Body of pancreas (tissue), 4 donors: ENCODE results near the gene PSKH1. TPM values are rescaled to one million over a fixed set of nuclear protein-coding genes. Genes with fewer than 3 reads are reported as not detected.
A peak's percentile ranks its signal among the peaks of the same experiment; 100 is the strongest.

Experiments used
- ATAC-seq: fragments of 150-250 bp; one replicate; pipeline ENCODE4 v1.9.1; 2016
- DNase-seq, 4 donors: peaks; one replicate each; pipeline ENCODE4 v3.0.0-alpha.2; 2019
- H3K27ac ChIP-seq, 4 donors: fragments of 200-600 bp; sonication (generic); 1 replicate in 3 of 4; 2 replicates in 1 of 4; pipeline versions ENCODE4 v1.5.1 to v1.6.1; 2016 to 2019; ENCODE audit warnings: mild to moderate bottlenecking in 1 of 4, mixed read lengths in 1 of 4, moderate library complexity in 1 of 4
- H3K27me3 ChIP-seq, 2 donors: fragments of 200-600 bp; sonication (generic); one replicate each; pipeline ENCODE4 v1.6.0; 2016; ENCODE audit warnings: mild to moderate bottlenecking in 1 of 2
- H3K36me3 ChIP-seq, 2 donors: fragments of 200-600 bp; sonication (generic); replicated peaks in 1 of 2; 2 replicates each; pipeline ENCODE4 v1.5.1; 2016; ENCODE audit warnings: low read depth in 2 of 2; ENCODE audit not compliant: insufficient read depth in 1 of 2
- H3K4me1 ChIP-seq: fragments of 200-600 bp; sonication (generic); one replicate; pipeline ENCODE4 v1.6.0; 2016
- H3K4me3 ChIP-seq, 2 donors: fragments of 200-600 bp; sonication (generic); 1 replicate in 1 of 2; 2 replicates in 1 of 2; pipeline ENCODE4 v1.5.1; 2016 to 2019
- H3K9me3 ChIP-seq, 3 donors: fragments of 200-600 bp; sonication (generic); 1 replicate in 2 of 3; 2 replicates in 1 of 3; pipeline ENCODE4 v1.5.1; 2016
- POLR2A ChIP-seq, 3 donors: fragments of 450-650 bp; IDR thresholded peaks; one replicate each; pipeline ENCODE4 v1.6.1; 2016; ENCODE audit warnings: antibody characterized with exemption in 3 of 3, mild to moderate bottlenecking in 2 of 3
- WGBS, 2 donors: methylation state at CpG; one replicate each; pipeline ENCODE4 v1.1.5; 2017; 5-methylcytosine and 5-hydroxymethylcytosine counted together
- intact Hi-C: fragments of 100-400 bp; cut with DNase I; formaldehyde crosslinking; loops from one replicate; pipeline ENCODE4 v1.15.1; 2023
- total RNA-seq, 2 donors: library from RNA; depleted of rRNA; stranded (reverse); fragments of >200 nt; gene quantifications; one replicate each; pipeline ENCODE4 v1.1.0, GENCODE V29; 2016
- TF ChIP-seq, protein P1 (sequence below), 7 experiments: fragments of 450-650 bp in 4 of 7; fragments of 200-600 bp in 3 of 7; sonication (generic) in 3 of 7; IDR thresholded peaks; one replicate each; pipeline ENCODE4 v1.5.1; 2016 to 2019; ENCODE audit warnings: antibody characterized with exemption in 7 of 7

Gene PSKH1
- total RNA-seq, 2 donors from 2014 or later: 15.0 to 16.8 TPM

DNA sequence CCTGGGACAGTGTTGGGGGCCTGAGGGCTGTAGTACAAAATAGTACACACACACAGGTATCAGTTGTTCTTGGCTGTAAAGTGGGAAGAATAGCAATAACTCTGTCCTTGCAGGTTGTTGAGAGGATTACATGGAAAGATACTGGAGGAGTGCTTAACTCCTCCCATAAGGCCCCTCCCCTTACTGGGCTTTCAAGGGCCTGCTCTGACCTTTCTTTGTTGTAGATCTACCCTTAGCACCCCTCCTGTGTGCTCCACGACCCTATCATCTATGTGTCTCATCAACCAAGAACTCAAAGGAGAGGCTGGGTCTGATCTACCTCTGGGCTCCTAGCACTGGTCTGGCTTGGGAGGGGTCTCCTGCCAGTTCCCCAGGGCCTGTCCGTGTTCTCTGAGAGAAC, 28.5 kb upstream of the PSKH1 start:
- H3K36me3 ChIP-seq: no peaks in the 10 kb centered on the region
- intact Hi-C loops: no loop called here
- no peaks in the 10 kb centered on the region for H3K9me3 ChIP-seq
- WGBS, 2 donors: 91 to 95% methylated on average over 2 of the region's 2 CpGs
- DNase-seq: no peak
- peaks cover 42% of the 10 kb centered on the region for H3K4me1 ChIP-seq
- peak overlapping the region in 1 of 4 donors; percentile 10 for H3K27ac ChIP-seq
- TF ChIP-seq POLR2A (IDR thresholded peaks at IDR 0.05): no peak
- TF ChIP-seq, protein P1, sequence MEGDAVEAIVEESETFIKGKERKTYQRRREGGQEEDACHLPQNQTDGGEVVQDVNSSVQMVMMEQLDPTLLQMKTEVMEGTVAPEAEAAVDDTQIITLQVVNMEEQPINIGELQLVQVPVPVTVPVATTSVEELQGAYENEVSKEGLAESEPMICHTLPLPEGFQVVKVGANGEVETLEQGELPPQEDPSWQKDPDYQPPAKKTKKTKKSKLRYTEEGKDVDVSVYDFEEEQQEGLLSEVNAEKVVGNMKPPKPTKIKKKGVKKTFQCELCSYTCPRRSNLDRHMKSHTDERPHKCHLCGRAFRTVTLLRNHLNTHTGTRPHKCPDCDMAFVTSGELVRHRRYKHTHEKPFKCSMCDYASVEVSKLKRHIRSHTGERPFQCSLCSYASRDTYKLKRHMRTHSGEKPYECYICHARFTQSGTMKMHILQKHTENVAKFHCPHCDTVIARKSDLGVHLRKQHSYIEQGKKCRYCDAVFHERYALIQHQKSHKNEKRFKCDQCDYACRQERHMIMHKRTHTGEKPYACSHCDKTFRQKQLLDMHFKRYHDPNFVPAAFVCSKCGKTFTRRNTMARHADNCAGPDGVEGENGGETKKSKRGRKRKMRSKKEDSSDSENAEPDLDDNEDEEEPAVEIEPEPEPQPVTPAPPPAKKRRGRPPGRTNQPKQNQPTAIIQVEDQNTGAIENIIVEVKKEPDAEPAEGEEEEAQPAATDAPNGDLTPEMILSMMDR (IDR thresholded peaks at IDR 0.05): no peak
- H3K4me3 ChIP-seq: no peak overlapping the region
- ATAC-seq: no peak
- H3K27me3 ChIP-seq: no peaks in the 10 kb centered on the region

DNA sequence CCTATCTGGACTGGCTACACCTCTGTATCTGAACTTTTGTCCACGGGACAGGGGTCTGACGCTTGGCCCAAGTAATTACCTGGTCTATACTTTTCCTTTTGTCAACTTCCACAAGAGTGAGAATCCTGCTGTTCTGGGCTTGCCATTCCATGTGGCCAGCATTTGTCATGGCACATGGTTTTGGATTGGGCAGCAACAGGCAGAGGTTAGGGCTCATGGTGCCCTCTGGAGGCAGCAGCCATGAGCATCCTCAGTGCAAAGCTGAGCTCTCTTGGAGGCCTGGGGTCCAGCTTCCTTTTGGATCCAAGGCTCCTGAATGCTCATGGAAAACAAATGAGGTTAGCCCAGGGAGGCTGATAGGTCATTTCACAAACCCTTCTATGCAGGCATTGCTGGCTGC, 27.7 kb upstream of the PSKH1 start:
- no peak for ATAC-seq
- no peaks in the 10 kb centered on the region for H3K27me3 ChIP-seq
- intact Hi-C loops: no loop called here
- H3K9me3 ChIP-seq: no peaks in the 10 kb centered on the region
- WGBS, 2 donors: 80 to 100% methylated on average over 1 to 2 of the region's 2 CpGs
- TF ChIP-seq, protein P1 (IDR thresholded peaks at IDR 0.05): peak in 3 of 7 experiments; percentile 28 to 40 (median 32)
- no peak for TF ChIP-seq POLR2A (IDR thresholded peaks at IDR 0.05)
- peaks cover 42% of the 10 kb centered on the region for H3K4me1 ChIP-seq
- no peak overlapping the region for H3K4me3 ChIP-seq
- DNase-seq: peak in 3 of 4 donors; percentile 31 to 48 (median 31)
- peaks cover 0 to under 1% of the 10 kb centered on the region in 2 donors for H3K36me3 ChIP-seq
- peak overlapping the region in 1 of 4 donors; percentile 10 for H3K27ac ChIP-seq

DNA sequence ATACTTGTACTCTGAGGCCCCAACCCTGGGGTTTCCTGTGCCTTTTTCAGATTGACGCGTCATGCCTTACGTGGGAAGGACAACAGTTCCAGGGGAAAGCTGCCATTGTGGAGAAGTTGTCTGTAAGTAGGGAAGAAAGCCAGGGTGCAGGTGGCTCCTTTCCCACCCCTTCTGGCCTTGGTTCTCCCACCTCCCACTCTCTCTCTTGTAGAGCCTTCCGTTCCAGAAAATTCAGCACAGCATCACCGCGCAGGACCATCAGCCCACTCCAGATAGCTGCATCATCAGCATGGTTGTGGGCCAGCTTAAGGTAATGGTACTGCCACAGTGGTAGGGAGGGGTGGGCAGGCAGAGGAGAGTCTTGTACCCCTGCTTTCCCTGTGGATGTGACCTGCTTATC, 24.8 kb upstream of the PSKH1 start:
- intact Hi-C loops: no loop called here
- DNase-seq: peak; percentile 87 to 96 (median 94)

DNA sequence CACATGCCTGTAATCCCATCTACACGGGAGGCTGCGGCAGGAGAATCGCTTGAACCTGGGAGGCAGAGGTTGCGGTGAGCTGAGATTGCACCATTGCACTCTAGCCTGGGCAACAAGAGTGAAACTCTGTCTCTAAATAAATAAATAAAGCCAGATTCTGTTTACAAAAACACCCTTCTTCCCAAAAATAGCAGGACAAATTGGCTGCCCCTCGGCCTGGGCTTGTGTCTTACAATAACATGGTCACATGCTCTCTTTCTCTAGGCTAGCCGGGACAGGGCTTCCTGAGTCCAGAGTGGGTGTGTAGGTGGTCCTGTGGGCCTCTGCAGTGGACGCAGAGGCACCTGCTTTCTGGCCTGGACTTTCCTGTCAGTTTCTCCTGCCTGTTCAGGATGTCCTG, 23.4 kb upstream of the PSKH1 start:
- intact Hi-C loops: no loop called here
- 78 to 86% methylated on average over 6 to 7 of the region's 7 CpGs for WGBS, 2 donors
- H3K4me1 ChIP-seq: peaks cover 43% of the 10 kb centered on the region
- TF ChIP-seq, protein P1 (IDR thresholded peaks at IDR 0.05): no peak
- no peak for TF ChIP-seq POLR2A (IDR thresholded peaks at IDR 0.05)
- H3K36me3 ChIP-seq: peaks cover 0 to 2% of the 10 kb centered on the region in 2 donors
- no peaks in the 10 kb centered on the region for H3K9me3 ChIP-seq
- peak overlapping the region; percentile 43 to 89 (median 74) for H3K27ac ChIP-seq
- H3K27me3 ChIP-seq: no peaks in the 10 kb centered on the region
- no peak for ATAC-seq
- no peak overlapping the region for H3K4me3 ChIP-seq
- no peak for DNase-seq

More for the DNA sequence above, 24.8 kb upstream of the PSKH1 start:
- H3K9me3 ChIP-seq: no peaks in the 10 kb centered on the region
- H3K27me3 ChIP-seq: no peaks in the 10 kb centered on the region
- peak in 1 of 3 donors; percentile 19 for TF ChIP-seq POLR2A (IDR thresholded peaks at IDR 0.05)
- TF ChIP-seq, protein P1 (IDR thresholded peaks at IDR 0.05): no peak
- H3K36me3 ChIP-seq: peaks cover 0 to 2% of the 10 kb centered on the region in 2 donors
- peak; percentile 80 for ATAC-seq
- no peak overlapping the region for H3K4me3 ChIP-seq
- WGBS, 2 donors: 23 to 55% methylated on average over 3 to 6 of the region's 6 CpGs
- H3K4me1 ChIP-seq: peaks cover 39% of the 10 kb centered on the region
- peak overlapping the region; percentile 70 to 89 (median 74) for H3K27ac ChIP-seq

DNA sequence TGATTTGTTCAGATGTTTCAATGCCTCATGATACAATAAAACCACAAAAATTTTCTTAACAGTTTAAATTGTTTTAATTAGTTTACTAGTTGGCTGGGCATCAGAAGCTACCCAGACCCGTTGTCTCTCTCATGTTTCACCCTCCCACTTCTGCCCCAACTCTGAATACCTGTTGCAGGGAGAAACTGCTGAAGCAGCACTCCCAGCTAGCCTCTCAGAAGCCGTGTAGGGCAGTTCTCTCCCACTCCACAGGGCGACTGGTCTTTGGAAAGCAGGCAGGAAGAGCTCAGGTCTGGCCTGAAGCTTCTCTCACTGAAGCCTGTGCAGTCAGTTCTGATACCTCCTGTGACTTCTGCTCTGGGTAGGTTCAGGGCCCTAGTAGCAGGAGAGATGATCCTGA, 21.8 kb upstream of the PSKH1 start:
- WGBS, 2 donors: 69 to 87% methylated on average over 3 of the region's 3 CpGs
- DNase-seq (no peak), ATAC-seq (no peak)
- H3K27me3 ChIP-seq: no peaks in the 10 kb centered on the region
- H3K4me3 ChIP-seq: no peak overlapping the region
- H3K4me1 ChIP-seq: peaks cover 51% of the 10 kb centered on the region
- H3K9me3 ChIP-seq: no peaks in the 10 kb centered on the region
- intact Hi-C loops: no loop called here
- no peak for TF ChIP-seq POLR2A (IDR thresholded peaks at IDR 0.05)
- TF ChIP-seq, protein P1 (IDR thresholded peaks at IDR 0.05): no peak
- no peak overlapping the region for H3K27ac ChIP-seq
- H3K36me3 ChIP-seq: peaks cover 0 to 2% of the 10 kb centered on the region in 2 donors
